RWPE1 (cell line): Measurements from ENCODE around the gene ZACN.

Experiments
- CTCF ChIA-PET: fragments of 350-600 bp; sonication (Branson Sonifier 250); formaldehyde crosslinking; extraction: SDS; loops from one replicate; lab custom pipeline; 2021; lab: Yijun Ruan, JAX
- POLR2A ChIA-PET: fragments of 400-600 bp; formaldehyde crosslinking; extraction: SDS; loops from one replicate; lab custom pipeline; 2020; ENCODE audit warnings: antibody characterized with exemption; ENCODE audit not compliant: low non-redundant PET; lab: Yijun Ruan, JAX
- DNase-seq: peaks from one replicate; pipeline ENCODE4 v3.0.0; 2012; ENCODE audit warnings: low spot score
- H3K27ac ChIP-seq: fragments of 450-650 bp; 2 replicates; pipeline ENCODE4 v1.5.1; 2017
- CTCF ChIP-seq: fragments of 450-650 bp; conservative IDR thresholded peaks from 2 replicates; pipeline ENCODE4 v1.5.1; 2017; ENCODE audit warnings: low read depth, mild to moderate bottlenecking

ZACN gene

GRCh38 chr17:76097716-76098295, 18.8 kb downstream of the ZACN start:
- no peak for DNase-seq
- no peak for TF ChIP-seq CTCF
- CTCF ChIA-PET: no interaction called here
- POLR2A ChIA-PET: no interaction called here
- H3K27ac ChIP-seq: no peak overlapping the region

GRCh38 chr17:76102944-76103273, 23.9 kb downstream of the ZACN start:
- no peak for DNase-seq

GRCh38 chr17:76103274-76104139, 24.5 kb downstream of the ZACN start, which contains the start of gene EXOC7:
Gene EXOC7, minus strand, starts transcription at chr17:76103787. Its CDS starts 95 bp downstream, at chr17:76103692.
- TF ChIP-seq CTCF: no peak
- peak within 1 kb of the TSS; percentile 79 for H3K27ac ChIP-seq
- POLR2A ChIA-PET: interaction anchor here (1.2 kb wide), 1 partner anchor 20 kb away, joined by 3 read pairs; no protein-coding TSS in a partner anchor
- CTCF ChIA-PET: interaction anchor here (0.5 to 1.2 kb wide), 6 partner anchors 18 to 196 kb away, joined by 3 to 7 read pairs (median 4); partner anchors contain the start of gene FOXJ1
- peak; percentile 95 for DNase-seq

More at GRCh38 chr17:76102944-76103273, 23.9 kb downstream of the ZACN start:
- H3K27ac ChIP-seq: peak overlapping the region; percentile 79
- CTCF ChIA-PET: interaction anchor here (0.5 to 1.2 kb wide), 4 partner anchors 38 to 197 kb away, joined by 3 to 4 read pairs (median 3); partner anchors contain the start of gene FOXJ1
- POLR2A ChIA-PET: interaction anchor here (1.2 kb wide), 1 partner anchor 19 kb away, joined by 3 read pairs; no protein-coding TSS in a partner anchor
- no peak for TF ChIP-seq CTCF

GRCh38 chr17:76104140-76104895, 25.3 kb downstream of the ZACN start:
- peak overlapping the region; percentile 79 for H3K27ac ChIP-seq
- no peak for DNase-seq
- no peak for TF ChIP-seq CTCF
- POLR2A ChIA-PET: no interaction called here
- CTCF ChIA-PET: interaction anchor here (1.0 to 1.6 kb wide), 2 partner anchors 17 to 175 kb away, joined by 4 to 5 read pairs; no protein-coding TSS in a partner anchor

GRCh38 chr17:76104896-76105231, 25.9 kb downstream of the ZACN start:
- ChIA-PET POLR2A (no interaction called here), CTCF (interaction anchor here (1.6 kb wide), 1 partner anchor 175 kb away, joined by 4 read pairs; no protein-coding TSS in a partner anchor)
- no peak for DNase-seq
- TF ChIP-seq CTCF: no peak
- no peak overlapping the region for H3K27ac ChIP-seq

GRCh38 chr17:76106703-76107102, 27.7 kb downstream of the ZACN start:
- CTCF ChIA-PET: interaction anchor here (0.7 to 1.0 kb wide), 2 partner anchors 173 to 203 kb away, joined by 3 read pairs; no protein-coding TSS in a partner anchor
- POLR2A ChIA-PET: no interaction called here
- no peak overlapping the region for H3K27ac ChIP-seq
- DNase-seq: no peak
- no peak for TF ChIP-seq CTCF
